Gastroesophageal sphincter (tissue), 4 donors: ENCODE data around the gene RHOT1. TPM values are rescaled to one million over a fixed set of nuclear protein-coding genes. Genes with fewer than 3 reads are reported as not detected.

Experiments used
- ATAC-seq: fragments of 150-250 bp; one replicate; pipeline ENCODE4 v1.9.1; 2016; ENCODE audit warnings: mild to moderate bottlenecking, moderate library complexity
- H3K27ac ChIP-seq, 4 donors: fragments of 200-600 bp; sonication (generic) in 3 of 4; 1 replicate in 3 of 4; 2 replicates in 1 of 4; pipeline ENCODE4 v1.5.1; 2016 to 2019
- H3K27me3 ChIP-seq: fragments of 200-600 bp; sonication (generic); one replicate; pipeline ENCODE4 v1.5.1; 2019
- H3K36me3 ChIP-seq, 2 donors: fragments of 200-600 bp; sonication (generic); one replicate each; pipeline ENCODE4 v1.5.1; 2019; ENCODE audit warnings: control low read depth in 1 of 2
- H3K4me1 ChIP-seq, 3 donors: fragments of 200-600 bp; sonication (generic); 1 replicate in 2 of 3; 2 replicates in 1 of 3; pipeline ENCODE4 v1.5.1; 2016 to 2019; ENCODE audit warnings: control low read depth in 2 of 3
- H3K4me3 ChIP-seq, 2 donors: fragments of 200-600 bp; sonication (generic); one replicate each; pipeline ENCODE4 v1.5.1; 2019; ENCODE audit warnings: mild to moderate bottlenecking in 1 of 2, moderate library complexity in 1 of 2
- H3K9me3 ChIP-seq, 3 donors: fragments of 200-600 bp; sonication (generic); one replicate each; pipeline ENCODE4 v1.5.1; 2017 to 2019; ENCODE audit warnings: control low read depth in 2 of 3
- CTCF ChIP-seq, 4 experiments: fragments of 200-600 bp in 2 of 4; fragments of 450-650 bp in 2 of 4; sonication (generic) in 1 of 4; IDR thresholded peaks; one replicate each; pipeline ENCODE4 v1.5.1; 2017 to 2019; ENCODE audit warnings: antibody characterized with exemption in 4 of 4, mild to moderate bottlenecking in 2 of 4, moderate library complexity in 2 of 4
- EP300 ChIP-seq: sonication (generic); formaldehyde crosslinking; IDR thresholded peaks from one replicate; pipeline ENCODE4 v1.6.1; 2017; ENCODE audit warnings: antibody characterized with exemption, mild to moderate bottlenecking
- POLR2A ChIP-seq, 2 donors: fragments of 450-650 bp; IDR thresholded peaks; one replicate each; pipeline ENCODE4 v1.6.1; 2017; ENCODE audit warnings: antibody characterized with exemption in 2 of 2, mild to moderate bottlenecking in 2 of 2, moderate library complexity in 1 of 2
- POLR2AphosphoS5 ChIP-seq: sonication (generic); formaldehyde crosslinking; IDR thresholded peaks from one replicate; pipeline ENCODE4 v1.6.1; 2017; ENCODE audit warnings: antibody characterized with exemption
- WGBS, 2 donors: methylation state at CpG; one replicate each; pipeline ENCODE4 v1.1.5; 2018; ENCODE audit warnings: low coverage in 1 of 2; 5-methylcytosine and 5-hydroxymethylcytosine counted together
- small RNA-seq, 4 donors: library from RNA; depleted of rRNA; stranded (forward); fragments of <200 nt; gene quantifications; one replicate each; pipeline ENCODE3, GENCODE V24; 2016
- total RNA-seq, 4 donors: library from RNA; depleted of rRNA; stranded (reverse); fragments of >200 nt; gene quantifications; one replicate each; pipeline ENCODE4 v1.1.0, GENCODE V29; 2016

Gene RHOT1
- total RNA-seq, 4 donors from 2014 or later, result 34.4 to 58.3 (median 46.0) TPM

DNA sequence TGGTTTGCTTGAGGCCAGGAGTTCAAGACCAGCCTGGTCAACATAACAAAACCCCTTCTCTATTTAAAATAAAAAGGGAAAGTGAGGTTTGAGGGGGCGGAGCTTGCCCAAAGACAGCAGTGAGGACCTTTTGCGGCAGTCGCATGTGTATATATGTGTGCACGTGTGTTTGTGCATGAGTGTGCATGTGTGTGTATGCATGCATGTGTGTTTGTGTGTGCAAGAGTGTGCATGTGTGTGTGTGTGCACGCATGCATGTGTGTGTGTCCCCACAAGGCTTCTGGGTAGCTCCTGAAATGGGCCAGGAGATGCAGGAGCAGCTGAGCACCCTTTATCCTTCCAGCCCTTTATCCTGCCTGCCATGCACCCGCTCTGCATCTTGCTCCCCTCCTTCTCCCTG is 132.3 kb downstream of the RHOT1 start:
- Histone ChIP-seq H3K27ac (no peak overlapping the region), H3K27me3 (peaks cover 46% of the 10 kb centered on the region), H3K9me3 (no peaks in the 10 kb centered on the region), H3K4me1 (no peaks in the 10 kb centered on the region), H3K36me3 (no peaks in the 10 kb centered on the region), H3K4me3 (no peak overlapping the region)
- 91 to 93% methylated on average over 1 to 4 of the region's 6 CpGs for WGBS, 2 donors
- no peak for ATAC-seq
- TF ChIP-seq POLR2A (IDR thresholded peaks at IDR 0.05) (no peak), CTCF (IDR thresholded peaks at IDR 0.05) (no peak), POLR2AphosphoS5 (no peak), EP300 (no peak)

Small RNA genes lying within 50 kb of the gene (small RNA-seq; reads per million reads assigned to genes)
- 0 to 2.5 (median 0.49) reads per million in 4 donors for gene UBL5P2

Other genes starting within 250 kb of the RHOT1 start
- gene UTP6, start 240.8 kb upstream of the RHOT1 start, total RNA-seq, result 10 to 100 TPM; 28.5 to 43.3 (median 31.4) TPM
- gene SUZ12, start 205.5 kb upstream of the RHOT1 start, total RNA-seq, result 10 to 100 TPM; 19.0 to 26.3 (median 22.7) TPM
- 10 to 100 TPM; 13.2 to 23.5 (median 16.7) TPM for gene LRRC37B, start 135.1 kb upstream of the RHOT1 start, total RNA-seq
- gene RHBDL3, start 123.3 kb downstream of the RHOT1 start, total RNA-seq, result 1 to 10 TPM in 3 of 4 donors, under 1 TPM in 1; 0.52 to 2.2 (median 1.5) TPM
- gene C17orf75, start 199.7 kb downstream of the RHOT1 start, total RNA-seq, result 10 to 100 TPM in 3 of 4 donors, 1 to 10 TPM in 1; 9.2 to 16.7 (median 13.2) TPM
- gene ZNF207, start 207.7 kb downstream of the RHOT1 start, total RNA-seq, result 100 to 1,000 TPM in 2 of 4 donors, 10 to 100 TPM in 2; 84.4 to 146 (median 99.0) TPM